GM20000 (cell line): ENCODE results near the gene PLXNA1.

ENCODE experiments used
- DNase-seq: peaks from one replicate; pipeline ENCODE4 v3.0.0; 2012; ENCODE audit warnings: low spot score
- TF ChIP-seq, protein P1 (sequence below): IDR thresholded peaks from 2 replicates; pipeline ENCODE4 v1.5.1; 2012; ENCODE audit warnings: mild to moderate bottlenecking, control low read depth; ENCODE audit errors: extremely low read depth, missing control alignments

The PLXNA1 gene

DNA sequence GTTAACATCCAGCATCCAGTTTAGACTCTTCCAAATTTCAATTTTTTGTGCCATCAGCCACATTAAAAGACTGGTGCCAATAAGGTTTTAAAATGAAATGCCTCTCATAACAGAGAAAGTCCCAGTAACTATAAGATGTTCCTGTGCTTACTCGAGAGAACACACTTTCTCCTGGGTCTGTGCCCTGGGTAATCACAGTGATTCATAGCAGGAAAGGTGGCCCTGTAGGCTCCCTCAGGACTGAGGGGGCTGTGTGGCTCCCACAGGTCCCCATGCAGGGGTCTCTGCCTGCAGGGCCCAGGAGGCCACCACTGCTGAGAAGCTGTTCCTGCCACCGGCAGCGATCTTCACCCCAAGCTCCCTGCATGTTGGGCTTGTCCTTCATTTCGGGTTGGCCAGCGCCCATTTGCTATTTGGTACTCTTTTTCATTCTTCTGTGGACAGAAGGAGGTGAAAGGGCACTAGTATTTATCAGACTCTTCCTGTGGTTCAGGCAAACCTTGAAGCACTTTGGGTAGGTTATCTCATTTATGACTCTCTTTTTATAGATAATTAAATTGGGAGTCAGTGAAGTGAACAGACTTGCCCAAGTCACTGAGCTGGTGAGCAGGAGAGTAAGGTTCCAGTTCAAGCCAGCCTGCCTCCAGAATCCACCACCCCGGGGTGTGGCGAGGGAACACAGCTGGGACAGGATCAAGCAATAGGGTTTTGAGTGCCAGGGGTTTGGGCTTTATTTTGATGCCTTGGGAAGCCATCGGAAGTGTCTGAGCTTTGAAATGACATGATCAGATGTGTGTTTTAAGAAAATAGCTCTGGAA is 44.2 kb upstream of the PLXNA1 start:
- TF ChIP-seq, protein P1, sequence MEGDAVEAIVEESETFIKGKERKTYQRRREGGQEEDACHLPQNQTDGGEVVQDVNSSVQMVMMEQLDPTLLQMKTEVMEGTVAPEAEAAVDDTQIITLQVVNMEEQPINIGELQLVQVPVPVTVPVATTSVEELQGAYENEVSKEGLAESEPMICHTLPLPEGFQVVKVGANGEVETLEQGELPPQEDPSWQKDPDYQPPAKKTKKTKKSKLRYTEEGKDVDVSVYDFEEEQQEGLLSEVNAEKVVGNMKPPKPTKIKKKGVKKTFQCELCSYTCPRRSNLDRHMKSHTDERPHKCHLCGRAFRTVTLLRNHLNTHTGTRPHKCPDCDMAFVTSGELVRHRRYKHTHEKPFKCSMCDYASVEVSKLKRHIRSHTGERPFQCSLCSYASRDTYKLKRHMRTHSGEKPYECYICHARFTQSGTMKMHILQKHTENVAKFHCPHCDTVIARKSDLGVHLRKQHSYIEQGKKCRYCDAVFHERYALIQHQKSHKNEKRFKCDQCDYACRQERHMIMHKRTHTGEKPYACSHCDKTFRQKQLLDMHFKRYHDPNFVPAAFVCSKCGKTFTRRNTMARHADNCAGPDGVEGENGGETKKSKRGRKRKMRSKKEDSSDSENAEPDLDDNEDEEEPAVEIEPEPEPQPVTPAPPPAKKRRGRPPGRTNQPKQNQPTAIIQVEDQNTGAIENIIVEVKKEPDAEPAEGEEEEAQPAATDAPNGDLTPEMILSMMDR, result no peak
- DNase-seq, result no peak

DNA sequence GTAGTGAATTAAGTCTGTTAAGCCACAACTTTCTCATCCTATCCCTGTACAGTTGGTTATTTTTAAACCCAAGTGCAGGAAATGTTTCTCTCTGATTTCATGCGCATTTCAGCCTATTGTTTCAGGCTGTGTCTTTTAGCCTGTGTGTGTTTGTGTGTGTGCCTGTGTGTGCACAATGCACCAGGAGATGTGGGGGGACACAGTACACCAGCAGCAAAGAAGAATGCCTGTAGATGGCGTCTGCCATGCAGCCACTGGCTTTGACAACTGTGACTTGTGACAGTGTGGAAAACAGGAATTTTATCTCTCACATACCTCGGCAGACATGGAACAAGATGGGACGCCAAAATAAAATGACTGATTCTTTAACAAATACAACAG is 43.6 kb upstream of the PLXNA1 start:
- TF ChIP-seq, protein P1, result no peak
- DNase-seq, result no peak

DNA sequence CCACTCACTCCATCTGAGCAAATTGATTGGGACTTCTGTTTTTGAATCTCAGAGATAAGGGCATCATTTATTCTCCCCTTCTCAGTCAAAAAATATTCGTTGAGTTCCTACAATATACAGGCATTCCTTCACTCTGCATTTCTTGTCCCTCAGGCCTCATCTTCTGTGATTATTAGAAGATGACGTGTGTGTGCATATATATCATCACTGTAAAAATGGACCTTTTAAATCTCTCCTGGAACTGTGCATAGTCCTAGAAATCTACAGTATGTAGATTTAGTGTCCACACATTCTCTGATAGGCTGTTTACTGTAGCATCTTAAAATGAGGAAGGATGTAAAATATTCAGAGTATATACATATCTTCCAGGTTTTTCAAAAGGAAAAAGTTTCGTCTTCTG is 43.2 kb upstream of the PLXNA1 start:
- no peak for DNase-seq
- TF ChIP-seq, protein P1, result no peak

DNA sequence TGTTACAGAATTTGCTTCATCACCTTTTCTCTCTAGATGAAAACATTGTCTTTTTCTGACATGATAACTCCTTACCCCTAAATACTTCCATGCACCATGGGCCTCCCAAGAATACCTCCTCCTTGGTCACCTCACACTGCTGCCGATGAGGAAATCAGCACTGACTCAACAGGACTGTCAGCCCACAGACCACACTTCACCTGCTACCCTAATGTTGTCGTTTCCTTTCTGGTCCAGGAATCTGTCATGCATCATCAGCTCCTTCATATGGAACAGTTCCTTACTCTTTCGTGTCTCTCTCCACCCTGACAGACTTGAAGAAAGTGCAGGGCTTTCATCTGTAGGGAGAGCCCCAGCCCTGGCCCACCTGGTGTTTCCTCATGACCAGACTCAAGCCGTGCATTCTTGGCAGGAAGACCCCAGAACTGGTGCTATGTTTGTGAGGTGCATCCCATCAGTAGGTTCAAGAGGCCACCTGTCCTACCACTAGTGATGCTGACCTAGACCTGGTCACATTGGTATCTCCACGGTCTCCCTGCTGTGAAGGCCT is 41.1 kb upstream of the PLXNA1 start:
- no peak for DNase-seq
- TF ChIP-seq, protein P1, result no peak

DNA sequence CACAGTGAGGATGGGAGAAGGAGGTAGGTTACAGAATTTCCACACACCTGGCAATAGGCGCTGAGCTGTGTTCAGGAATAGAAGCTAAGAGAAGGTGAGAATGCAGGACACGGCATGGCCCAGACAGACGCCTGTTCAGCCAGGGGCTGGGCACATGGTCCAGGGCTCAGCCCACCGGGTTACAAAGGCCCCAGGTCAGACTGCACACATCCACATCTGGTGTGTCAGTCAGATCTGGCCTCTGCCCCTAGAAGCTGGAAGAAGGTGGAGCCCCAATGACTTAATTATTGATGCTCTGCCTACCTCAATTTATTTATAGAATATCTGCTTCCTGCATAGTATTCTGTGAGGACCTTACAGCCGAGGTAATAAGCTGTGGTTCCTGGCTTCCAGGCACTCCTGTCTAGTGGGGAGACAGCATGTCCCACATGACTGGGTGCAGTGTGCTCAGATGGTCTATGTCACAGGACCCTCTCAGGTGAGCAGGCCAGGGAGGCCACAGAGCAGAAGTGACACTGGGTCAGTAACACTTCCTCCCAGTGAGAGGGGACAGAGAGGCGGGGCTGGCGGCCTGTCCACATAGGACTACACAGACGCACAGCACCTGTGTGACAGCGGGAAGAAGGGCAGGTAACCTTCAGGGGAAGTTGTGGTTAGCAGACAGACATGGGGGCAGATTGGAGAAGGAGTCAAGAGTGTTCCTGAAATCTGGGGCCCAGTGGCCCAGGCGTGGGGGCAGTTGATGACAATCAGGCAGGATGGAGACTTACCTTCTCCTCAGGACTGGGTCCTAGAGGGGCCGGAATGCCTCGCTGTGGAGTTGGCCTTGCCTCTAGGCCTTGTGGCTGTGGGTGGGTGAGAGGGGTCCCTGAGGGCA is 38.6 kb upstream of the PLXNA1 start:
- DNase-seq, result no peak
- TF ChIP-seq, protein P1, result no peak

DNA sequence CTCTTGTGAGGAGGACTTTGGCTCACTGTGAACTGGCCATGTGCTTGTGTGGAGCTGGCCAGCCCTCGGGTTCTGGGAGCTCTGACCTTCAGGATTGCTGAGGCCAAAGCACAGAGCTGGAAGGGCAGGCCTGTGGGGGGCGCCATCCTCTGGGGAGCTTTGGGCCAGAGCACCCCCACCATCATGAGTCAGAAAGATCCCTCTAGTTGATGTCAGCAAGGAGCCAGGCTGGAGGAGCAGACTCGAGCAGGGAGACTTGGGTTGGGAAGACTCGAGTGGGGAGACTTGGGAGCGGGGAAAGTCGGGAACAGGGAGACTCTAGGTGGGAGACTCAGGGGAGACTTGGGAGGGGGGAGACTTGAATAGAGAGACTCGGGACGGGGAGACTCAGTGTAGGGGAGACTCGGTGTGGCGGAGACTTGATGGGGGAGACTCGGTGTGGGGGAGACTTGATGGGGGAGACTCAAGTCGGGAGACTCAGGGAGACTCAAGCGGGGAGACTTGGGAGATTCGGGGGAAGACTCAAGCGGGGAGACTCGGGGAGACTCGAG is 37.7 kb upstream of the PLXNA1 start:
- no peak for DNase-seq
- TF ChIP-seq, protein P1, result peak; percentile 13
